K562 (cell line): Measurements from ENCODE around the gene ARHGAP28. TPM values are rescaled to one million over a fixed set of nuclear protein-coding genes. Genes with fewer than 3 reads are reported as not detected.

ENCODE experiments used
- ATAC-seq: fragments of 200-7000 bp; cut with Tn5 transposase; 3 replicates; pipeline ENCODE4 v1.9.1; 2020; ENCODE audit warnings: moderate library complexity
- BruUV-seq: library from RNA; stranded (reverse); fragments of 400-500 nt; replicated peaks from 2 replicates; lab custom pipeline; 2021; lab: Mats Ljungman, UMichigan
- CTCF ChIA-PET: fragments of 300-600 bp; formaldehyde crosslinking; extraction: SDS; loops from one replicate; lab custom pipeline; 2021; ENCODE audit warnings: low intra/inter-chr PET ratio; lab: Yijun Ruan, JAX
- POLR2A ChIA-PET: fragments of 300-600, 350-650 bp; sonication (Branson Sonifier 250); formaldehyde crosslinking; extraction: SDS; loops from one replicate; lab custom pipeline; 2021; ENCODE audit warnings: antibody characterized with exemption, inconsistent platforms; lab: Yijun Ruan, JAX
- DNase-seq, 4 experiments: peaks; one replicate each; pipeline versions ENCODE4 v3.0.0 to v3.0.0-alpha.2; 2011 to 2018; ENCODE audit warnings: low spot score in 3 of 4, mixed read lengths in 3 of 4; ENCODE audit errors: extremely low read depth in 1 of 4
- FAIRE-seq: peaks from 2 replicates; lab custom pipeline; 2011; peaks lifted over from hg19 to GRCh38; lab: Jason Lieb, UNC
- H2AFZ ChIP-seq: 2 replicates; pipeline ENCODE4 v1.6.0; 2011; ENCODE audit warnings: low read depth, low read length, control low read depth, inconsistent platforms
- H3K27ac ChIP-seq: fragments of 200-600 bp; 3 replicates; pipeline ENCODE4 v1.8.0; 2011; ENCODE audit warnings: low read depth, mild to moderate bottlenecking, control low read depth, inconsistent platforms, low read length, moderate library complexity, mixed read lengths; ENCODE audit errors: extremely low read depth
- H3K27me3 ChIP-seq, 2 experiments: fragments of 300-600 bp in 1 of 2; 2 replicates in 1 of 2; 3 replicates in 1 of 2; pipeline versions ENCODE4 v1.6.0 to v1.8.0; 2011; ENCODE audit warnings: inconsistent platforms in 2 of 2, low read length in 2 of 2, mild to moderate bottlenecking in 1 of 2, mixed read lengths in 1 of 2, moderate library complexity in 1 of 2; ENCODE audit not compliant: control insufficient read depth in 2 of 2, insufficient read depth in 2 of 2
- H3K36me3 ChIP-seq: fragments of 300-600 bp; 3 replicates; pipeline ENCODE4 v1.8.0; 2011; ENCODE audit warnings: mild to moderate bottlenecking, low read length, inconsistent platforms; ENCODE audit not compliant: control insufficient read depth, insufficient read depth
- H3K4me1 ChIP-seq, 2 experiments: fragments of 200-600 bp in 1 of 2; replicated peaks in 1 of 2; 2 replicates in 1 of 2; 3 replicates in 1 of 2; pipeline versions ENCODE4 v1.5.1 to v1.8.0; 2011; ENCODE audit warnings: inconsistent platforms in 2 of 2, low read length in 2 of 2, mild to moderate bottlenecking in 1 of 2, mixed read lengths in 1 of 2, moderate library complexity in 1 of 2; ENCODE audit not compliant: control insufficient read depth in 2 of 2, insufficient read depth in 2 of 2
- H3K4me2 ChIP-seq: 2 replicates; pipeline ENCODE4 v1.6.1; 2011; ENCODE audit warnings: low read length, control low read depth, inconsistent platforms, mixed read lengths; ENCODE audit not compliant: insufficient read depth
- H3K4me3 ChIP-seq: fragments of 200-600 bp; sonication (generic), shearing (Covaris generic); 2 replicates; pipeline ENCODE4 v1.5.1; 2016; ENCODE audit warnings: control low read depth, inconsistent platforms
- H3K79me2 ChIP-seq: fragments of 200-600 bp; 3 replicates; pipeline ENCODE4 v1.8.0; 2011; ENCODE audit warnings: low read length, inconsistent platforms; ENCODE audit not compliant: control insufficient read depth, insufficient read depth
- H3K9ac ChIP-seq, 2 experiments: 2 replicates each; pipeline versions ENCODE4 v1.6.0 to v1.6.1; 2011; ENCODE audit warnings: low read depth in 2 of 2, low read length in 2 of 2, control low read depth in 1 of 2, inconsistent platforms in 1 of 2, mild to moderate bottlenecking in 1 of 2, mixed read lengths in 1 of 2; ENCODE audit not compliant: insufficient read depth in 1 of 2
- H3K9me1 ChIP-seq: one replicate; pipeline ENCODE4 v1.6.0; 2011; ENCODE audit warnings: inconsistent platforms, mild to moderate bottlenecking, low read length, moderate library complexity; ENCODE audit not compliant: control insufficient read depth, insufficient read depth
- H3K9me3 ChIP-seq: replicated peaks from 2 replicates; pipeline ENCODE4 v1.5.1; 2011; ENCODE audit warnings: low read depth, low read length, inconsistent platforms; ENCODE audit not compliant: control insufficient read depth, insufficient read depth
- H4K20me1 ChIP-seq: replicated peaks from 2 replicates; pipeline ENCODE4 v1.6.1; 2011; ENCODE audit warnings: low read length, inconsistent platforms, mixed read lengths; ENCODE audit not compliant: control insufficient read depth, insufficient read depth
- ADNP ChIP-seq: fragments of 200-800 bp; sonication (Bioruptor generic); IDR thresholded peaks from 2 replicates; pipeline ENCODE4 v1.6.1; 2016; ENCODE audit warnings: missing genetic modification characterization, missing compliant biosample characterization
- BRF1 ChIP-seq: IDR thresholded peaks from 3 replicates; pipeline ENCODE4 v1.6.1; 2011; ENCODE audit warnings: borderline replicate concordance, mild to moderate bottlenecking; ENCODE audit not compliant: insufficient read length; ENCODE audit errors: extremely low read depth
- ETV5 ChIP-seq: sonication (generic); formaldehyde crosslinking; IDR thresholded peaks from 2 replicates; pipeline ENCODE4 v1.4.0; 2020; ENCODE audit warnings: low read depth, mild to moderate bottlenecking, missing genetic modification reagents
- FOSL1 ChIP-seq: fragments of 200-800 bp; sonication (Bioruptor generic); conservative IDR thresholded peaks from 2 replicates; pipeline ENCODE4 v1.6.1; 2016; ENCODE audit warnings: missing genetic modification characterization, missing compliant biosample characterization
- KAT2B ChIP-seq: IDR thresholded peaks from one replicate; pipeline ENCODE4 v1.6.1; 2012; ENCODE audit warnings: low read depth, mild to moderate bottlenecking, control low read depth, inconsistent platforms, low read length, moderate library complexity
- MXI1 ChIP-seq: IDR thresholded peaks from 2 replicates; pipeline ENCODE4 v1.6.1; 2011; ENCODE audit warnings: low read depth, mild to moderate bottlenecking, improper control_type of control experiment, low read length
- NFXL1 ChIP-seq: fragments of 450-650 bp; formaldehyde crosslinking; IDR thresholded peaks from 2 replicates; pipeline ENCODE4 v1.4.0; 2021; ENCODE audit warnings: mild to moderate bottlenecking
- SMC3 ChIP-seq: conservative IDR thresholded peaks from 2 replicates; pipeline ENCODE4 v1.6.1; 2011; ENCODE audit warnings: low read depth, low read length, improper control_type of control experiment; ENCODE audit not compliant: insufficient read depth
- SNRNP70 ChIP-seq: fragments of 200-400 bp; formaldehyde crosslinking; optimal IDR thresholded peaks from 2 replicates; pipeline ENCODE3; 2017; ENCODE audit warnings: low read depth, low read length
- TEAD1 ChIP-seq, 2 experiments: fragments of 450-650 bp in 1 of 2; sonication (generic) in 1 of 2; formaldehyde crosslinking; IDR thresholded peaks; 2 replicates each; pipeline versions ENCODE4 v1.4.0 to v1.8.0; 2020 to 2022; ENCODE audit warnings: mild to moderate bottlenecking in 2 of 2, missing genetic modification reagents in 1 of 2
- ZNF830 ChIP-seq: fragments of 250-450 bp; sonication (Bioruptor Pico); IDR thresholded peaks from 2 replicates; pipeline ENCODE4 v1.5.0; 2021; ENCODE audit warnings: mild to moderate bottlenecking
- WGBS: fragments of 100-300 bp; shearing (Covaris generic); methylation state at CpG from one replicate; pipeline ENCODE4 v1.1.6; 2016; ENCODE audit warnings: low coverage, mixed read lengths; ENCODE audit not compliant: insufficient coverage; ENCODE audit errors: missing lambda C conversion rate; 5-methylcytosine and 5-hydroxymethylcytosine counted together
- in situ Hi-C: fragments of 300-500 bp; cut with MboI; formaldehyde crosslinking; loops from 4 replicates; pipeline ENCODE4 v1.15.0; 2018; ENCODE audit warnings: inconsistent platforms, mixed read lengths
- intact Hi-C: fragments of 100-400 bp; cut with micrococcal nuclease; formaldehyde crosslinking; loops from 2 replicates; pipeline ENCODE4 v1.14.2; 2022
- polyA plus RNA-seq, 8 experiments: library from polyadenylated mRNA; depleted of rRNA in 4 of 8; stranded (reverse) in 5 of 8; unstranded in 3 of 8; fragments of >200 nt; fragmentation: Nextera tagmentation in 2 of 8; fragmentation: Illumina TruSeq in 1 of 8; extraction: Ambion mirVana in 2 of 8; extraction: Trizol in 1 of 8; gene quantifications; 2 replicates each; pipeline versions ENCODE4 v1.2.1 to v1.2.3, GENCODE V29; 2011 to 2014; ENCODE audit warnings: inconsistent platforms in 1 of 8, missing spikeins in 1 of 8
- total RNA-seq, 7 experiments: library from RNA; depleted of rRNA in 6 of 7; stranded (reverse); fragments of >200 nt in 6 of 7; fragmentation: Illumina TruSeq in 2 of 7; extraction: Trizol in 2 of 7; gene quantifications; 2 replicates each; pipeline versions ENCODE4 v1.2.1 to v1.2.3, GENCODE V29; 2011 to 2021; ENCODE audit warnings: low replicate concordance in 1 of 7
- TF ChIP-seq, protein P1 (sequence below), 2 experiments: fragments of 450-650 bp in 1 of 2; sonication (generic) in 1 of 2; formaldehyde crosslinking in 1 of 2; IDR thresholded peaks; 2 replicates each; pipeline versions ENCODE4 v1.7.1 to v1.9.0; 2016 to 2022; ENCODE audit warnings: inconsistent platforms in 1 of 2, mild to moderate bottlenecking in 1 of 2, missing genetic modification reagents in 1 of 2
- TF ChIP-seq, protein P2 (sequence below): sonication (generic); formaldehyde crosslinking; IDR thresholded peaks from 2 replicates; pipeline ENCODE4 v1.9.0; 2022; ENCODE audit warnings: mild to moderate bottlenecking, missing genetic modification reagents

Gene ARHGAP28
- total and polyA plus RNA-seq, 9 of the 15 experiments (the other 6 are each of a cell fraction or from before 2014, with no cell fraction given) = 0.93 to 5.9 (median 5.0) TPM

DNA sequence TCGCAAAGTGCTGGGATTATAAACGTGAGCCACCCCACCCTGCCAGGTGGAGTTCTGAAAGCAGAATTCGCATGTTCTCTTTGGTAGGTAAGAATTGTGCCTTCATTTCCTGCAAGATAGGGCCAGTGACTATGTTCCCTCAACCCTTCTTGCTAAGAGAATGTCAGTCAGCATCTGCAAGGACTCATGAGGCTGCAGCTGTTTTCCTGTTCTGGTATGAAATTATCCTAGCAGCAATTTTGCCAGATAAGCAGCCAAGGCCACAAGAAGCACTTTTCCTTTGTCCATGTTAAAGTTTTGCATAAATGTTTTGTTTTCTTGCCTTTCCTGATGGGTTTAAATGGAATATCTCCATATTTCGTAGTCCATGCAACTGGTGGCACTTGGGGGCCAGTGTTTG lies 6.8 kb upstream of the ARHGAP28 start:
- no peak for ATAC-seq
- Histone ChIP-seq H3K9ac (no peak overlapping the region), H3K4me1 (no peaks in the 10 kb centered on the region), H3K9me3 (no peaks in the 10 kb centered on the region), H3K79me2 (no peaks in the 10 kb centered on the region), H4K20me1 (no peaks in the 10 kb centered on the region), H3K27me3 (no peaks in the 10 kb centered on the region), H3K4me3 (no peak overlapping the region), H2AFZ (no peak overlapping the region), H3K27ac (no peak overlapping the region), H3K4me2 (no peak overlapping the region), H3K9me1 (no peaks in the 10 kb centered on the region), H3K36me3 (no peaks in the 10 kb centered on the region)
- 52% methylated on average over 4 of the region's 4 CpGs for WGBS
- CTCF ChIA-PET = no interaction called here
- intact Hi-C loops (no loop called here), in situ Hi-C loops (no loop called here)
- no peak for FAIRE-seq
- no TSS peak for BruUV-seq
- DNase-seq = no peak
- POLR2A ChIA-PET = interaction anchor here (1.3 kb wide), 1 partner anchor 10 kb away, joined by 4 read pairs; no protein-coding TSS in a partner anchor
- TF ChIP-seq BRF1 = no peak
- TF ChIP-seq SMC3 = no peak
- TF ChIP-seq KAT2B = no peak
- no peak for TF ChIP-seq TEAD1 (CRISPR knock-in tag; IDR thresholded peaks at IDR 0.05)
- no peak for TF ChIP-seq ETV5 (CRISPR knock-in tag)
- no peak for TF ChIP-seq MXI1
- TF ChIP-seq, protein P1, sequence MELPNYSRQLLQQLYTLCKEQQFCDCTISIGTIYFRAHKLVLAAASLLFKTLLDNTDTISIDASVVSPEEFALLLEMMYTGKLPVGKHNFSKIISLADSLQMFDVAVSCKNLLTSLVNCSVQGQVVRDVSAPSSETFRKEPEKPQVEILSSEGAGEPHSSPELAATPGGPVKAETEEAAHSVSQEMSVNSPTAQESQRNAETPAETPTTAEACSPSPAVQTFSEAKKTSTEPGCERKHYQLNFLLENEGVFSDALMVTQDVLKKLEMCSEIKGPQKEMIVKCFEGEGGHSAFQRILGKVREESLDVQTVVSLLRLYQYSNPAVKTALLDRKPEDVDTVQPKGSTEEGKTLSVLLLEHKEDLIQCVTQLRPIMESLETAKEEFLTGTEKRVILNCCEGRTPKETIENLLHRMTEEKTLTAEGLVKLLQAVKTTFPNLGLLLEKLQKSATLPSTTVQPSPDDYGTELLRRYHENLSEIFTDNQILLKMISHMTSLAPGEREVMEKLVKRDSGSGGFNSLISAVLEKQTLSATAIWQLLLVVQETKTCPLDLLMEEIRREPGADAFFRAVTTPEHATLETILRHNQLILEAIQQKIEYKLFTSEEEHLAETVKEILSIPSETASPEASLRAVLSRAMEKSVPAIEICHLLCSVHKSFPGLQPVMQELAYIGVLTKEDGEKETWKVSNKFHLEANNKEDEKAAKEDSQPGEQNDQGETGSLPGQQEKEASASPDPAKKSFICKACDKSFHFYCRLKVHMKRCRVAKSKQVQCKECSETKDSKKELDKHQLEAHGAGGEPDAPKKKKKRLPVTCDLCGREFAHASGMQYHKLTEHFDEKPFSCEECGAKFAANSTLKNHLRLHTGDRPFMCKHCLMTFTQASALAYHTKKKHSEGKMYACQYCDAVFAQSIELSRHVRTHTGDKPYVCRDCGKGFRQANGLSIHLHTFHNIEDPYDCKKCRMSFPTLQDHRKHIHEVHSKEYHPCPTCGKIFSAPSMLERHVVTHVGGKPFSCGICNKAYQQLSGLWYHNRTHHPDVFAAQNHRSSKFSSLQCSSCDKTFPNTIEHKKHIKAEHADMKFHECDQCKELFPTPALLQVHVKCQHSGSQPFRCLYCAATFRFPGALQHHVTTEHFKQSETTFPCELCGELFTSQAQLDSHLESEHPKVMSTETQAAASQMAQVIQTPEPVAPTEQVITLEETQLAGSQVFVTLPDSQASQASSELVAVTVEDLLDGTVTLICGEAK (IDR thresholded peaks at IDR 0.05) = no peak
- TF ChIP-seq, protein P1 (CRISPR knock-in tag; IDR thresholded peaks at IDR 0.05) = no peak
- TF ChIP-seq, protein P2, sequence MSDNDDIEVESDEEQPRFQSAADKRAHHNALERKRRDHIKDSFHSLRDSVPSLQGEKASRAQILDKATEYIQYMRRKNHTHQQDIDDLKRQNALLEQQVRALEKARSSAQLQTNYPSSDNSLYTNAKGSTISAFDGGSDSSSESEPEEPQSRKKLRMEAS (CRISPR knock-in tag) = no peak
- no peak for TF ChIP-seq SNRNP70
- no peak for TF ChIP-seq NFXL1
- TF ChIP-seq ADNP = no peak
- no peak for TF ChIP-seq ZNF830
- no peak for TF ChIP-seq FOSL1
